BE2C (cell line): ENCODE results near the gene RAI1.

Experiments
- DNase-seq: peaks from one replicate; pipeline ENCODE4 v3.0.0-alpha.2; 2020
- H3K27me3 ChIP-seq: fragments of 250-450 bp; sonication (Bioruptor Pico); 2 replicates; pipeline ENCODE4 v1.5.1; 2020; ENCODE audit warnings: mild to moderate bottlenecking
- H3K36me3 ChIP-seq: fragments of 250-450 bp; sonication (Bioruptor Pico); 2 replicates; pipeline ENCODE4 v1.5.1; 2020; ENCODE audit warnings: mild to moderate bottlenecking
- H3K4me1 ChIP-seq: fragments of 250-450 bp; sonication (Bioruptor Pico); 2 replicates; pipeline ENCODE4 v1.5.1; 2020
- H3K4me3 ChIP-seq: 2 replicates; pipeline ENCODE4 v1.5.1; 2011; ENCODE audit warnings: low read depth, low read length
- H3K9me3 ChIP-seq: fragments of 250-450 bp; sonication (Bioruptor Pico); 2 replicates; pipeline ENCODE4 v1.5.1; 2020
- TF ChIP-seq, protein P1 (sequence below): IDR thresholded peaks from 2 replicates; pipeline ENCODE4 v1.5.1; 2012; ENCODE audit warnings: mild to moderate bottlenecking, low read depth, low read length

Gene RAI1

DNA sequence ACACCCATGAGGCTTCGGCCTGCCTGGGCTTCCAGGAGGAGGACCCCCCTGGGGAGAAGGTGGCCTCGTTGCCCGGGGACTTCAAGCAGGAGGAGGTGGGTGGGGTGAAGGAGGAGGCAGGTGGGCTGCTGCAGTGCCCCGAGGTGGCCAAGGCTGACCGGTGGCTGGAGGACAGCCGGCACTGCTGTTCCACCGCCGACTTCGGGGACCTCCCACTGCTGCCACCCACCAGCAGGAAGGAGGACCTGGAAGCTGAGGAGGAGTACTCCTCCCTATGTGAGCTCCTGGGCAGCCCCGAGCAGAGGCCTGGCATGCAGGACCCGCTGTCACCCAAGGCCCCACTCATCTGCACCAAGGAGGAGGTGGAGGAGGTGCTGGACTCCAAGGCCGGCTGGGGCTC, 114.0 kb downstream of the RAI1 start:
- peaks cover 43% of the 10 kb centered on the region for H3K36me3 ChIP-seq
- DNase-seq = no peak
- TF ChIP-seq, protein P1, sequence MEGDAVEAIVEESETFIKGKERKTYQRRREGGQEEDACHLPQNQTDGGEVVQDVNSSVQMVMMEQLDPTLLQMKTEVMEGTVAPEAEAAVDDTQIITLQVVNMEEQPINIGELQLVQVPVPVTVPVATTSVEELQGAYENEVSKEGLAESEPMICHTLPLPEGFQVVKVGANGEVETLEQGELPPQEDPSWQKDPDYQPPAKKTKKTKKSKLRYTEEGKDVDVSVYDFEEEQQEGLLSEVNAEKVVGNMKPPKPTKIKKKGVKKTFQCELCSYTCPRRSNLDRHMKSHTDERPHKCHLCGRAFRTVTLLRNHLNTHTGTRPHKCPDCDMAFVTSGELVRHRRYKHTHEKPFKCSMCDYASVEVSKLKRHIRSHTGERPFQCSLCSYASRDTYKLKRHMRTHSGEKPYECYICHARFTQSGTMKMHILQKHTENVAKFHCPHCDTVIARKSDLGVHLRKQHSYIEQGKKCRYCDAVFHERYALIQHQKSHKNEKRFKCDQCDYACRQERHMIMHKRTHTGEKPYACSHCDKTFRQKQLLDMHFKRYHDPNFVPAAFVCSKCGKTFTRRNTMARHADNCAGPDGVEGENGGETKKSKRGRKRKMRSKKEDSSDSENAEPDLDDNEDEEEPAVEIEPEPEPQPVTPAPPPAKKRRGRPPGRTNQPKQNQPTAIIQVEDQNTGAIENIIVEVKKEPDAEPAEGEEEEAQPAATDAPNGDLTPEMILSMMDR = no peak

DNA sequence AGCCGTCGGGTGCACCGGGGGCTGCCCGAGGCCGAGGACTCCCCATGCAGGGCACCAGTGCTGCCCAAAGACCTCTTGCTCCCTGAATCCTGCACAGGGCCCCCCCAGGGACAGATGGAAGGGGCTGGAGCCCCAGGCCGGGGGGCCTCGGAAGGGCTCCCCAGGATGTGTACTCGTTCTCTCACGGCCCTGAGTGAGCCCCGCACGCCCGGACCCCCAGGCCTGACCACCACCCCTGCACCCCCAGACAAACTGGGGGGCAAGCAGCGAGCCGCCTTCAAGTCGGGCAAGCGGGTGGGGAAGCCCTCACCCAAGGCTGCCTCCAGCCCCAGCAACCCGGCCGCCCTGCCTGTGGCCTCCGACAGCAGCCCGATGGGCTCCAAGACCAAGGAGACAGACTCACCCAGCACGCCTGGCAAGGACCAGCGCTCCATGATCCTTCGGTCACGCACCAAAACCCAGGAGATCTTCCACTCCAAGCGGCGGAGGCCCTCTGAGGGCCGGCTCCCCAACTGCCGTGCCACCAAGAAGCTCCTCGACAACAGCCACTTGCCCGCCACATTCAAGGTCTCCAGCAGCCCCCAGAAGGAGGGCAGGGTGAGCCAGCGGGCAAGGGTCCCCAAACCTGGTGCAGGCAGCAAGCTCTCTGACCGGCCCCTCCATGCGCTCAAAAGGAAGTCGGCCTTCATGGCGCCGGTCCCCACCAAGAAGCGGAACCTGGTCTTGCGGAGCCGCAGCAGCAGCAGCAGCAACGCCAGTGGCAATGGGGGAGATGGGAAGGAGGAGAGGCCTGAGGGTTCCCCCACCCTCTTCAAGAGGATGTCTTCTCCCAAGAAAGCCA, 114.9 kb downstream of the RAI1 start:
- TF ChIP-seq, protein P1 = no peak
- peaks cover 43% of the 10 kb centered on the region for H3K36me3 ChIP-seq
- no peaks in the 10 kb centered on the region for H3K27me3 ChIP-seq
- H3K4me3 ChIP-seq = no peak overlapping the region
- peaks cover 11% of the 10 kb centered on the region for H3K4me1 ChIP-seq
- DNase-seq = no peak
- H3K9me3 ChIP-seq = no peaks in the 10 kb centered on the region

More for the DNA sequence above, 114.0 kb downstream of the RAI1 start:
- peaks cover 18% of the 10 kb centered on the region for H3K4me1 ChIP-seq
- H3K27me3 ChIP-seq = no peaks in the 10 kb centered on the region
- H3K9me3 ChIP-seq = no peaks in the 10 kb centered on the region
- no peak overlapping the region for H3K4me3 ChIP-seq

DNA sequence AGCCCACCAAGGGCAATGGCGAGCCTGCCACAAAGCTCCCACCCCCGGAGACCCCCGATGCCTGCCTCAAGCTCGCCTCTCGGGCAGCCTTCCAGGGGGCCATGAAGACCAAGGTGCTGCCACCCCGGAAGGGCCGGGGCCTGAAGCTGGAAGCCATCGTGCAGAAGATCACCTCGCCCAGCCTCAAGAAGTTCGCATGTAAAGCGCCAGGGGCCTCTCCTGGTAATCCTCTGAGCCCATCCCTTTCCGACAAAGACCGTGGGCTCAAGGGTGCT, 115.5 kb downstream of the RAI1 start:
- TF ChIP-seq, protein P1 = no peak
- Histone ChIP-seq H3K9me3 (no peaks in the 10 kb centered on the region), H3K4me3 (no peak overlapping the region), H3K27me3 (no peaks in the 10 kb centered on the region), H3K4me1 (peaks cover 5% of the 10 kb centered on the region), H3K36me3 (peaks cover 43% of the 10 kb centered on the region)
- no peak for DNase-seq

DNA sequence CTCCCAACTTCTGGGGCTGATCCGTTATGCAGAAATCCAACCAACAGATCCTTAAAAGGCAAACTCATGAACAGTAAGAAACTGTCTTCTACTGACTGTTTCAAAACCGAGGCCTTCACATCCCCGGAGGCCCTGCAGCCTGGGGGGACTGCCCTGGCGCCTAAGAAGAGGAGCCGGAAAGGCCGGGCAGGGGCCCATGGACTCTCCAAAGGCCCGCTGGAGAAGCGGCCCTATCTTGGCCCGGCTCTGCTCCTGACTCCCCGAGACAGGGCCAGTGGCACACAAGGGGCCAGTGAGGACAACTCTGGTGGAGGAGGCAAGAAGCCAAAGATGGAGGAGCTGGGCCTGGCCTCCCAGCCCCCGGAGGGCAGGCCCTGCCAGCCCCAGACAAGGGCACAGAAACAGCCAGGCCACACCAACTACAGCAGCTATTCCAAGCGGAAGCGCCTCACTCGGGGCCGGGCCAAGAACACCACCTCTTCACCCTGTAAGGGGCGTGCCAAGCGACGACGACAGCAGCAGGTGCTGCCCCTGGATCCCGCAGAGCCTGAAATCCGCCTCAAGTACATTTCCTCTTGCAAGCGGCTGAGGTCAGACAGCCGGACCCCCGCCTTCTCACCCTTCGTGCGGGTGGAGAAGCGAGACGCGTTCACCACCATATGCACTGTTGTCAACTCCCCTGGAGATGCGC, 116.0 kb downstream of the RAI1 start:
- no peak for DNase-seq
- H3K36me3 ChIP-seq = peaks cover 43% of the 10 kb centered on the region

DNA sequence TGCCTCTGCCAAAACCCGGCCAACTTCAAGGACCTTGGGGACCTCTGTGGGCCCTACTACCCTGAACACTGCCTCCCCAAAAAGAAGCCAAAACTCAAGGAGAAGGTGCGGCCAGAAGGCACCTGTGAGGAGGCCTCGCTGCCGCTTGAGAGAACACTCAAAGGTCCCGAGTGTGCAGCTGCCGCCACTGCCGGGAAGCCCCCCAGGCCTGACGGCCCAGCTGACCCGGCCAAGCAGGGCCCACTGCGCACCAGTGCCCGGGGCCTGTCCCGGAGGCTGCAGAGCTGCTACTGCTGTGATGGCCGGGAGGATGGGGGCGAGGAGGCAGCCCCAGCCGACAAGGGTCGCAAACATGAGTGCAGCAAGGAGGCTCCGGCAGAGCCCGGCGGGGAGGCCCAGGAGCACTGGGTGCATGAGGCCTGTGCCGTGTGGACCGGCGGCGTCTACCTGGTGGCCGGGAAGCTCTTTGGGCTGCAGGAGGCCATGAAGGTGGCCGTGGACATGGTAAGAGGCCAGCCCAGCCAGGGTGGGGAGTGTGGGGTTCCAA, 116.8 kb downstream of the RAI1 start:
- Histone ChIP-seq H3K9me3 (no peaks in the 10 kb centered on the region), H3K36me3 (peaks cover 41% of the 10 kb centered on the region), H3K4me3 (no peak overlapping the region), H3K27me3 (no peaks in the 10 kb centered on the region), H3K4me1 (no peaks in the 10 kb centered on the region)
- no peak for DNase-seq
- TF ChIP-seq, protein P1 = no peak

More for the DNA sequence above, 116.0 kb downstream of the RAI1 start:
- Histone ChIP-seq H3K9me3 (no peaks in the 10 kb centered on the region), H3K4me1 (no peaks in the 10 kb centered on the region; the same call in 1 of the 2 replicates), H3K27me3 (no peaks in the 10 kb centered on the region), H3K4me3 (no peak overlapping the region)
- TF ChIP-seq, protein P1 = no peak
